Measurements from ENCODE around the gene MAGOH. TPM values are rescaled to one million over a fixed set of nuclear protein-coding genes. Genes with fewer than 3 reads are reported as not detected.

The MAGOH gene
- total and polyA plus RNA-seq, 4 donors, result 16.4 to 32.5 (median 26.5) TPM

GRCh38 chr1:53267761-53268160 lies 29.4 kb upstream of the MAGOH start:
- no peaks in the 10 kb centered on the region for H3K36me3 ChIP-seq (ENCODE audit: control insufficient read depth in 4 of 4, insufficient read depth in 3 of 4, low read depth in 1 of 4, low read length in 3 of 4)

More at GRCh38 chr1:53267761-53268160, 29.4 kb upstream of the MAGOH start:
- H3K4me1 ChIP-seq (ENCODE audit: control insufficient read depth in 4 of 4, insufficient read depth in 4 of 4, low read length in 3 of 4), result no peaks in the 10 kb centered on the region
- H3K27ac ChIP-seq (ENCODE audit: low read depth in 1 of 2, low read length in 2 of 2), result no peak overlapping the region
- TF ChIP-seq FOXA1 (IDR thresholded peaks at IDR 0.05) (no peak), RXRA (IDR thresholded peaks at IDR 0.05) (no peak), MAX (IDR thresholded peaks at IDR 0.05) (no peak), HNF4G (IDR thresholded peaks at IDR 0.05) (no peak), RAD21 (IDR thresholded peaks at IDR 0.05) (no peak), EGR1 (IDR thresholded peaks at IDR 0.05; ENCODE audit: low read depth in 2 of 2) (no peak), FOXA2 (IDR thresholded peaks at IDR 0.05) (no peak), ZBTB33 (IDR thresholded peaks at IDR 0.05) (no peak), CTCF (IDR thresholded peaks at IDR 0.05; ENCODE audit: low read depth, low read length, missing input control) (no peak), JUND (IDR thresholded peaks at IDR 0.05) (no peak), GABPA (IDR thresholded peaks at IDR 0.05 in 1 of 2, conservative IDR thresholded peaks at IDR 0.05 in 1 of 2) (no peak), SP1 (IDR thresholded peaks at IDR 0.05) (no peak), TAF1 (conservative IDR thresholded peaks at IDR 0.05) (no peak), HNF4A (conservative IDR thresholded peaks at IDR 0.05) (no peak), NR2F2 (IDR thresholded peaks at IDR 0.05) (no peak), REST (IDR thresholded peaks at IDR 0.05) (no peak), ATF3 (IDR thresholded peaks at IDR 0.05) (no peak), YY1 (IDR thresholded peaks at IDR 0.05) (no peak)
- H3K9ac ChIP-seq (ENCODE audit: low read depth in 1 of 2, low read length in 2 of 2), result no peak overlapping the region
- no peaks in the 10 kb centered on the region for H3K9me3 ChIP-seq (ENCODE audit: control insufficient read depth in 4 of 4, low read length in 3 of 4)
- no peak for DNase-seq (ENCODE audit: low spot score)
- no peaks in the 10 kb centered on the region for H3K27me3 ChIP-seq (ENCODE audit: control insufficient read depth in 4 of 4, insufficient read depth in 4 of 4, low read length in 3 of 4)
- H3K4me3 ChIP-seq (ENCODE audit: low read depth in 1 of 3, low read length in 3 of 3), result no peak overlapping the region
